OCI-LY1 (cell line): Measurements from ENCODE around the gene ZMYM4.

Experiments
- EZH2 ChIP-seq: fragments of 200-600 bp; sonication (generic), shearing (Covaris generic); IDR thresholded peaks from 2 replicates; pipeline ENCODE4 v1.8.0; 2017; ENCODE audit warnings: borderline replicate concordance, mixed run types, mild to moderate bottlenecking, antibody characterized with exemption, low read length, moderate library complexity, mixed read lengths
- TF ChIP-seq, protein P1 (sequence below): fragments of 200-600 bp; sonication (generic), shearing (Covaris generic); IDR thresholded peaks from 2 replicates; pipeline ENCODE4 v1.5.1; 2017; ENCODE audit warnings: mild to moderate bottlenecking, antibody characterized with exemption, low read length, moderate library complexity, mixed read lengths

DNA sequence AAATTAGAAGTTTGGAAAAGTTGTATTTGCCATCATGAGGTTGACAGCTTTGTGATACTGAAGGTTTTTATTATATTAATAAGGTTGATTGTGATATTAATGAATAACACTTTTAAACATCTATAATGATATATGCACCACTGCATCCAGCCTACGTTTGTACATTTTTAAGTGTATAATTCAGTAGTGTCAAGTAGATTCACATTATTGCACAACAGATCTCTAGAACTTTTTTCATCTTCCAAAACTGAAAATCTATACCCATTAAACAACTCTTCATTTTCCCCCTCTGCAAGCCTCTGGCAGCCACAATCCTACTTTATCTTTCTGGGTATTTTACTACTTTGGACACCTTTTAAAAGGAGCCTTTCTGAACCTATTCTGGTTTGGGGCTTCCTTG, 37.2 kb upstream of the ZMYM4 start:
- TF ChIP-seq, protein P1, sequence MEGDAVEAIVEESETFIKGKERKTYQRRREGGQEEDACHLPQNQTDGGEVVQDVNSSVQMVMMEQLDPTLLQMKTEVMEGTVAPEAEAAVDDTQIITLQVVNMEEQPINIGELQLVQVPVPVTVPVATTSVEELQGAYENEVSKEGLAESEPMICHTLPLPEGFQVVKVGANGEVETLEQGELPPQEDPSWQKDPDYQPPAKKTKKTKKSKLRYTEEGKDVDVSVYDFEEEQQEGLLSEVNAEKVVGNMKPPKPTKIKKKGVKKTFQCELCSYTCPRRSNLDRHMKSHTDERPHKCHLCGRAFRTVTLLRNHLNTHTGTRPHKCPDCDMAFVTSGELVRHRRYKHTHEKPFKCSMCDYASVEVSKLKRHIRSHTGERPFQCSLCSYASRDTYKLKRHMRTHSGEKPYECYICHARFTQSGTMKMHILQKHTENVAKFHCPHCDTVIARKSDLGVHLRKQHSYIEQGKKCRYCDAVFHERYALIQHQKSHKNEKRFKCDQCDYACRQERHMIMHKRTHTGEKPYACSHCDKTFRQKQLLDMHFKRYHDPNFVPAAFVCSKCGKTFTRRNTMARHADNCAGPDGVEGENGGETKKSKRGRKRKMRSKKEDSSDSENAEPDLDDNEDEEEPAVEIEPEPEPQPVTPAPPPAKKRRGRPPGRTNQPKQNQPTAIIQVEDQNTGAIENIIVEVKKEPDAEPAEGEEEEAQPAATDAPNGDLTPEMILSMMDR = no peak
- no peak for TF ChIP-seq EZH2
